ENCODE data around the gene TCIRG1.

TCIRG1 gene

GRCh38 chr11:68066742-68067141 is 27.9 kb downstream of the TCIRG1 start:
- Histone ChIP-seq H3K4me1 (ENCODE audit: control insufficient read depth, insufficient read depth, low read length, poor library complexity, severe bottlenecking) (no peaks in the 10 kb centered on the region), H3K27ac (ENCODE audit: low read depth, low read length, severe bottlenecking) (no peak overlapping the region), H3K9me3 (ENCODE audit: control insufficient read depth, low read length) (no peaks in the 10 kb centered on the region), H3K4me3 (ENCODE audit: extremely low read depth, insufficient read depth, low read length, poor library complexity, severe bottlenecking) (no peak overlapping the region), H3K36me3 (ENCODE audit: control insufficient read depth, insufficient read depth, low read length) (peaks cover 100% of the 10 kb centered on the region)
- WGBS, 2 experiments (ENCODE audit: insufficient coverage in 2 of 2): 96 to 97% methylated on average over 3 of the region's 3 CpGs

DNA sequence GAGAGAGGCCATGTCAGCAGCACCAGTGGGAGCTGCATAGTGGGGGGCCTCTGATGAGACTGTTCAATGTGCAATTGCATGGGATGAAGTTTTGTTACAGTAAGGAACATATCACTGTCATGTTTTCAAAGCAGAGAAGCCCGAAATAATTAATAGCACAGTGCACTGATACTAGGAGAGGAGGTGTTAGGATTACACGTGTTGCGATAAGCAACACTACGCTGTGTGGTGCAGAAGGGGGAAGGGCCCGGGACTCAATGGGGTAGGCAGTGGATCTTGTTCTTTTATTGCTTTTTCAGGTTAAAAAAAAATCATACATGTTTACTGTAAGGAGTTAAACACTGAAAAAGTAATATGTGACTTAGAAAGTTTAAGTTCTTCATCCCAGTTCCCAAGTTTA is 29.2 kb downstream of the TCIRG1 start:
- no peak overlapping the region for H3K27ac ChIP-seq (ENCODE audit: low read depth, low read length, severe bottlenecking)
- H3K9me3 ChIP-seq (ENCODE audit: control insufficient read depth, low read length): no peaks in the 10 kb centered on the region
- no peak overlapping the region for H3K4me3 ChIP-seq (ENCODE audit: extremely low read depth, insufficient read depth, low read length, poor library complexity, severe bottlenecking)
- WGBS, 2 experiments (ENCODE audit: insufficient coverage in 2 of 2): 98% methylated on average over 4 of the region's 5 CpGs
- H3K4me1 ChIP-seq (ENCODE audit: control insufficient read depth, insufficient read depth, low read length, poor library complexity, severe bottlenecking): no peaks in the 10 kb centered on the region
- peaks cover 99% of the 10 kb centered on the region for H3K36me3 ChIP-seq (ENCODE audit: control insufficient read depth, insufficient read depth, low read length)

DNA sequence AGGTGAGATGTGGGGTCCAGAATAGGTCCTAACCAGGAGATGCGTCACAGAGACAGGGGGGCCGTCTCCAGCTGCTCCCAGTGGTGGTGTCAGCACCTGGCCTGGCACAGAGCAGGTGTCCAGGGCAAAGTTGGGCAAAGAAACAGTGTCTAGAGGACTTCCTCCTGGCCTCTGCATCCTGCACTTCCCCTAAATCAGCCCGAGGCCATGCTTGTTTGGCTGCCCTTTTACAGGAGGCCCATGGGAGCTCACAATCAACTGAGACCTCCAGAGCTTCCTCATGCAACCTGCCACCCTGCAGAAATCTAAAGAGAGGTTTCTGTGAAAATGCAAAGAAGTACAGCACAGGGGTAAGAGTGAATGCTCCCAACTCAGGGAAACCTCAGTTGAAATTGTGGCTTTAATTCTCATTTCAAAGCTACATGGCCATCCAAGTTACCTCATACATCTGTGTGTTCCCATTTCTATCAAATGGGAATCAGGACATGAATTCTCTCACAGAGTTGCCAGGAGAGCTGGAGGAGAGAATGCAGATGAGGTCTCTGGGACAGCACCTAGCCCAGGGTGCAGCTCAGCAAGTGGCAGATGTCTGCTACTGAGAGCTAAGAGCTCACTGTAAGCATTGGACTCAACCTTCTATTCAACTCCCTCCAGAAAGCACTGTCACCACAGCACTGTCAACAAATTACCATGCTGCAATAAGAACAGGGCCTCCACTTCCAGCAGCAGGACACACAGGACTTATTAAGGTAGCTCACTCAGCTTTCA is 32.6 kb downstream of the TCIRG1 start:
- Histone ChIP-seq H3K4me1 (ENCODE audit: control insufficient read depth, insufficient read depth, low read length, poor library complexity, severe bottlenecking) (no peaks in the 10 kb centered on the region), H3K9me3 (ENCODE audit: control insufficient read depth, low read length) (no peaks in the 10 kb centered on the region), H3K36me3 (ENCODE audit: control insufficient read depth, insufficient read depth, low read length) (peaks cover 88% of the 10 kb centered on the region), H3K27ac (ENCODE audit: low read depth, low read length, severe bottlenecking) (no peak overlapping the region), H3K4me3 (ENCODE audit: extremely low read depth, insufficient read depth, low read length, poor library complexity, severe bottlenecking) (no peak overlapping the region)
- 92 to 100% methylated on average over 2 of the region's 3 CpGs for WGBS, 2 experiments (ENCODE audit: insufficient coverage in 2 of 2)

DNA sequence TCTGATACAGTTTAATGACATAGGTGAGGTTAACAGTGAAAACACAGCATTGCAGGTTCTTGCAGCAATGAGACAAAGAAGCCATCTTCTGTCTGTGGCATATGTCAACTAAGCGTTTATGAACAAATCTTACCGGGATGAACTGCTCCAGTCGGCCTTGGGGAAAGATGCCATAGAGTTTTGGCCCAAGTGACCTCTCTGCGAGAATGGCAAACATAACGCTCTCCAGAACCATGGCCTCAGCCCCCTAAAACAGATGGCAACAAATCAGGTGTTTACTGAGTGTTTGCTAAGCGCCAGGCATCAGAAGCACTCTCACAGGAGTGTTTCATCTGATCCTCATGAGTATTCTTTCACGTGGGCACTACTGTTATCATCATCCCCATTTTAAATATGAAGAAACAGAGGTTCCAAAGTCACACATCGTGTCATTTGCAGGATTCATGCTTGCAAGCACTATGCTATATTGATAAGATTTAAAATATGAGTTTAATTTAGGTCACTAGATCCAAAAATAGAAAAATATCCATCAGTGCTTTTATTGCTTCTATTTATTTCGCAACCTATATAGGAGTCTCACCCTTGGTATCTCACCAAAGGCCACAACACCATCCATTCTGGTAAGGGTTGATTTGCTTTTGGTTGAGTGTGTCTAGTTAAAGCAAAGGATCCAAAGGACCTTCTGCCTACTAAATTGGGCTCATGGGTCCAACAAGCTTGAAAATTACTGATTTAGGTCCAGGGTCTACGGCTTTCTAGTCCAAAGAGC is 35.9 kb downstream of the TCIRG1 start:
- 97 to 100% methylated on average over 6 to 7 of the region's 10 CpGs for WGBS, 2 experiments (ENCODE audit: insufficient coverage in 2 of 2)
- Histone ChIP-seq H3K4me3 (ENCODE audit: extremely low read depth, insufficient read depth, low read length, poor library complexity, severe bottlenecking) (no peak overlapping the region), H3K9me3 (ENCODE audit: control insufficient read depth, low read length) (no peaks in the 10 kb centered on the region), H3K36me3 (ENCODE audit: control insufficient read depth, insufficient read depth, low read length) (peaks cover 78% of the 10 kb centered on the region), H3K4me1 (ENCODE audit: control insufficient read depth, insufficient read depth, low read length, poor library complexity, severe bottlenecking) (no peaks in the 10 kb centered on the region), H3K27ac (ENCODE audit: low read depth, low read length, severe bottlenecking) (no peak overlapping the region)

DNA sequence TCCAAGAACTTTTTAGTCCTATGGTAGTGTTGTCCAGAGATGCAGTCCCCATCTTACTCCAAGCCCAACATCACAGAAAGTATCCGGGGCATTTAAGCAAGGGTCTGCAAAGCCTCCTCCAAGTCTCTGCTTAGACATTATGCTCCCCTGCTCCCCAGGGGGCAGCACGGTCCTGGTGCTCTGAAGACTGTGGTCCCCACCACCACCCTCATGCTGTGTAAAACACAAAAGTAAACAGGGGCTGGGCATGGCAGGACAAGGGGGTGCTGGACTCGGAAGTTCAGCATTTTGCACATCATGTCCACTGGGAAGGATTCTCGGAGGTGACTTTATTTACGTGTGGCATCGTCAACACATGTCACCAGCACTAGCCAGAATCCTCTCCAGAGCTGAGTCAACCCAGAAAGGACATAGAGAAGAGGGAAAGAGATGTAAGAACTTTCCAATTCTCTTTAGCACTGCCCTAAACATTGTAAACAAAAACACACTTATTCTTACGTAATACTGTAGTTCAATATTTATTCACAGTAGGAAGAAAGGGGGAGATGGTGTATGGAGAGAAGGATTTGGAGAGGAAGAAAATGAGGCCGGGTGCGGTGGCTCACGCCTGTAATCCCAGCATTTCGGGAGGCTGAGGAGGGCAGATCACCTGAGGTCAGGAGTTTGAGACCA is 37.7 kb downstream of the TCIRG1 start:
- H3K9me3 ChIP-seq (ENCODE audit: control insufficient read depth, low read length): no peaks in the 10 kb centered on the region
- no peak overlapping the region for H3K4me3 ChIP-seq (ENCODE audit: extremely low read depth, insufficient read depth, low read length, poor library complexity, severe bottlenecking)
- 85 to 96% methylated on average over 7 to 8 of the region's 11 CpGs for WGBS, 2 experiments (ENCODE audit: insufficient coverage in 2 of 2)
- no peak overlapping the region for H3K27ac ChIP-seq (ENCODE audit: low read depth, low read length, severe bottlenecking)
- no peaks in the 10 kb centered on the region for H3K4me1 ChIP-seq (ENCODE audit: control insufficient read depth, insufficient read depth, low read length, poor library complexity, severe bottlenecking)
- peaks cover 77% of the 10 kb centered on the region for H3K36me3 ChIP-seq (ENCODE audit: control insufficient read depth, insufficient read depth, low read length)

GRCh38 chr11:68077617-68078582 is 39.1 kb downstream of the TCIRG1 start:
- H3K27ac ChIP-seq (ENCODE audit: low read depth, low read length, severe bottlenecking): no peak overlapping the region
- no peaks in the 10 kb centered on the region for H3K9me3 ChIP-seq (ENCODE audit: control insufficient read depth, low read length)
- no peak overlapping the region for H3K4me3 ChIP-seq (ENCODE audit: extremely low read depth, insufficient read depth, low read length, poor library complexity, severe bottlenecking)
- H3K36me3 ChIP-seq (ENCODE audit: control insufficient read depth, insufficient read depth, low read length): peaks cover 70% of the 10 kb centered on the region
- WGBS, 2 experiments (ENCODE audit: insufficient coverage in 2 of 2): 93 to 96% methylated on average over 7 of the region's 8 CpGs
- H3K4me1 ChIP-seq (ENCODE audit: control insufficient read depth, insufficient read depth, low read length, poor library complexity, severe bottlenecking): no peaks in the 10 kb centered on the region

DNA sequence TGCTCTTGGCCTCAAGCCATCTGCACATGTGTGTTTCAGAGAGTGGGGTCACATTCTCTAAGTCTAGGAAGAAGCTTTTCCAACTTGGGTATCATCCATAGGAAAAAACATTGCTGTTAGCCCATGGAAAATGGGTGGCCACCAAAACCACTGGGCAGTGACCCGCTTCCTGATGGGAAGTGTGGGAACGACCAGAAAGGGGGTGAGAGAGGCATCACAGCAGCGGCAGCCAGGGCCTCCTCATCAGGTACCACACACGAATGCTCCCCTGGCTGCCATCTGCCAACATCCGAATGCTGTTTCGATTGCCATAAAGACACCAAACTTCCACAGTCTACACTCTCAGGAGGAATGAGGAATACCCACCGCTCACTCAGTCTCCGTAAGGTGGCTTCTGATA is 42.0 kb downstream of the TCIRG1 start:
- WGBS, 2 experiments (ENCODE audit: insufficient coverage in 2 of 2): 93 to 95% methylated on average over 5 to 6 of the region's 8 CpGs
- no peak overlapping the region for H3K27ac ChIP-seq (ENCODE audit: low read depth, low read length, severe bottlenecking)
- H3K4me1 ChIP-seq (ENCODE audit: control insufficient read depth, insufficient read depth, low read length, poor library complexity, severe bottlenecking): no peaks in the 10 kb centered on the region
- no peak overlapping the region for H3K4me3 ChIP-seq (ENCODE audit: extremely low read depth, insufficient read depth, low read length, poor library complexity, severe bottlenecking)
- peaks cover 55% of the 10 kb centered on the region for H3K36me3 ChIP-seq (ENCODE audit: control insufficient read depth, insufficient read depth, low read length)
- no peaks in the 10 kb centered on the region for H3K9me3 ChIP-seq (ENCODE audit: control insufficient read depth, low read length)

DNA sequence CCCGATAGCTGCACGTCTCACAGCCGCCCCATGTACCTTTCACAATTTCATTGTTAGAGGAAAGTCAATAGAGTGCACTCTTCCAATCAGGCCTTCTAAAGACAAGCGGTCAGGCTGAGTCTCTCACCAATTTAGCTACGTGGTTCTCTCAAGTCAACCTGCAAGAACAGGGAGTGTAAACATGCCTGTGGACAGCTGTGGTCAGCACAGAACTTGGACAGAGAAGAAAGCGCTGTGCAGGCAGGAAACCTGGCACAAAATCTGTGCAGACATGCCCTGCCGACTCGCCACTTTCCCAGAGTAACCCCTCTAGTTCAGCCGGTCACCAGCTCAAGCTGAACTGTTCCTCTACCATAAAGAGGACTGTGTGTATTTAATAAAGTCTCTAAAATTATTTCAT is 42.9 kb downstream of the TCIRG1 start:
- Histone ChIP-seq H3K36me3 (ENCODE audit: control insufficient read depth, insufficient read depth, low read length) (peaks cover 54% of the 10 kb centered on the region), H3K9me3 (ENCODE audit: control insufficient read depth, low read length) (no peaks in the 10 kb centered on the region), H3K4me1 (ENCODE audit: control insufficient read depth, insufficient read depth, low read length, poor library complexity, severe bottlenecking) (no peaks in the 10 kb centered on the region), H3K27ac (ENCODE audit: low read depth, low read length, severe bottlenecking) (no peak overlapping the region), H3K4me3 (ENCODE audit: extremely low read depth, insufficient read depth, low read length, poor library complexity, severe bottlenecking) (no peak overlapping the region)
- 91 to 99% methylated on average over 4 to 6 of the region's 9 CpGs for WGBS, 2 experiments (ENCODE audit: insufficient coverage in 2 of 2)

- Histone ChIP-seq H3K36me3 (ENCODE audit: control insufficient read depth, insufficient read depth, low read length) (peaks cover 51% of the 10 kb centered on the region), H3K4me1 (ENCODE audit: control insufficient read depth, insufficient read depth, low read length, poor library complexity, severe bottlenecking) (no peaks in the 10 kb centered on the region), H3K9me3 (ENCODE audit: control insufficient read depth, low read length) (no peaks in the 10 kb centered on the region), H3K4me3 (ENCODE audit: extremely low read depth, insufficient read depth, low read length, poor library complexity, severe bottlenecking) (no peak overlapping the region), H3K27ac (ENCODE audit: low read depth, low read length, severe bottlenecking) (no peak overlapping the region)
- WGBS, 2 experiments (ENCODE audit: insufficient coverage in 2 of 2): no CpG with 5 or more reads among the region's 3 CpGs
Measured at GRCh38 chr11:68082481-68082880, 43.7 kb downstream of the TCIRG1 start.

DNA sequence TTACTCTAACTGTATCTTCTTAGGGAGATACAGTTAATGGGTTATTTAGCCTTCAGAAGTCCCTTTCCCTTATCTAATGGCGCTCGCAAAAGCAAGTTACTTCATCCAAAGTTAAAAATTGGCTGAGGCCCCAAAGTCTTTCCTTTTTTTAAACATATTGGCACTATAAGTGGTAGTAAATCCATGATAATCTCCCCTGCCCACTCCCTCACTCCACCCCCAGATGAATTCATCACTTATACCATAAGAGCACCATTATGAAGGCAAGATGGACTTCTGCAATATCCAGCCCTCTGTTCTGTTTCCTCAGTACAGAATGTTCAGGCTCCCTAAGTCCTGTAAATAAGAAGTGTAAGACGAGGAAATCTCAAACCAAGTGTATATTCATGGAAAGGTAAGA is 44.7 kb downstream of the TCIRG1 start:
- H3K27ac ChIP-seq (ENCODE audit: low read depth, low read length, severe bottlenecking): no peak overlapping the region
- no peaks in the 10 kb centered on the region for H3K9me3 ChIP-seq (ENCODE audit: control insufficient read depth, low read length)
- H3K4me3 ChIP-seq (ENCODE audit: extremely low read depth, insufficient read depth, low read length, poor library complexity, severe bottlenecking): no peak overlapping the region
- 100% methylated on average over 1 of the region's 3 CpGs; no CpG with 5 or more reads in 1 of the 2 experiments for whole genome bisulfite sequencing, 2 experiments (ENCODE audit: insufficient coverage in 2 of 2)
- H3K4me1 ChIP-seq (ENCODE audit: control insufficient read depth, insufficient read depth, low read length, poor library complexity, severe bottlenecking): no peaks in the 10 kb centered on the region
- peaks cover 43% of the 10 kb centered on the region for H3K36me3 ChIP-seq (ENCODE audit: control insufficient read depth, insufficient read depth, low read length)

All from mesodermal cell (in vitro differentiated cells).